Endodermal cell (in vitro differentiated cells): Measurements from ENCODE around the gene PDE7B. TPM values are rescaled to one million over a fixed set of nuclear protein-coding genes. Genes with fewer than 3 reads are reported as not detected.

ENCODE experiments used
- DNase-seq: peaks from one replicate; pipeline ENCODE4 v3.0.0-alpha.2; 2017
- H3K27ac ChIP-seq: 2 replicates; pipeline ENCODE4 v1.5.1; 2013; ENCODE audit warnings: mild to moderate bottlenecking, low read depth, low read length, moderate library complexity
- H3K27me3 ChIP-seq: 2 replicates; pipeline ENCODE4 v1.6.1; 2013; ENCODE audit warnings: mild to moderate bottlenecking, low read length, moderate library complexity; ENCODE audit not compliant: insufficient read depth, control insufficient read depth, poor library complexity, severe bottlenecking
- H3K36me3 ChIP-seq: 2 replicates; pipeline ENCODE4 v1.7.0; 2013; ENCODE audit warnings: mild to moderate bottlenecking, low read length, moderate library complexity; ENCODE audit not compliant: control insufficient read depth, insufficient read depth
- H3K4me1 ChIP-seq: one replicate; pipeline ENCODE4 v1.7.0; 2013; ENCODE audit warnings: low read length; ENCODE audit not compliant: control insufficient read depth, insufficient read depth
- H3K4me3 ChIP-seq: 2 replicates; pipeline ENCODE4 v1.5.1; 2013; ENCODE audit warnings: mild to moderate bottlenecking, low read length, moderate library complexity
- H3K9ac ChIP-seq: 2 replicates; pipeline ENCODE4 v1.6.1; 2013; ENCODE audit warnings: mild to moderate bottlenecking, low read length, moderate library complexity; ENCODE audit not compliant: poor library complexity, severe bottlenecking; ENCODE audit errors: extremely low read depth
- H3K9me3 ChIP-seq: 2 replicates; pipeline ENCODE4 v1.6.1; 2013; ENCODE audit warnings: mild to moderate bottlenecking, low read length, moderate library complexity; ENCODE audit not compliant: control insufficient read depth
- H3K27ac Mint-ChIP-seq: 2 replicates; pipeline ENCODE4 v1.8.0; 2020; ENCODE audit warnings: mixed read lengths
- H3K27me3 Mint-ChIP-seq: 2 replicates; pipeline ENCODE4 v1.8.0; 2021; ENCODE audit warnings: mild to moderate bottlenecking, mixed read lengths; ENCODE audit not compliant: insufficient read depth
- H3K36me3 Mint-ChIP-seq: 2 replicates; pipeline ENCODE4 v1.8.0; 2020; ENCODE audit warnings: low read depth, mixed read lengths
- H3K4me1 Mint-ChIP-seq: 2 replicates; pipeline ENCODE4 v1.8.0; 2020; ENCODE audit warnings: mixed read lengths
- H3K4me3 Mint-ChIP-seq: 2 replicates; pipeline ENCODE4 v1.8.0; 2020; ENCODE audit warnings: mild to moderate bottlenecking, moderate library complexity, mixed read lengths
- H3K9me3 Mint-ChIP-seq: 2 replicates; pipeline ENCODE4 v1.8.0; 2020; ENCODE audit warnings: mild to moderate bottlenecking, mixed read lengths
- CTCF ChIP-seq: fragments of 200-600 bp; sonication (generic); conservative IDR thresholded peaks from 2 replicates; pipeline ENCODE4 v1.5.0; 2021; ENCODE audit warnings: antibody characterized with exemption, mild to moderate bottlenecking
- WGBS, 2 experiments: methylation state at CpG; one replicate each; pipeline versions ENCODE4 v1.1.5 to v1.1.7; 2013; ENCODE audit warnings: missing lambda C conversion rate in 2 of 2, mixed read lengths in 1 of 2; ENCODE audit not compliant: insufficient coverage in 1 of 2, insufficient read length in 1 of 2; 5-methylcytosine and 5-hydroxymethylcytosine counted together
- total RNA-seq, 2 donors: library from RNA; stranded (reverse); fragmentation: NEBNext Ultra II Directional in 1 of 2; extraction: Animal tissue kit (Norgen Biotek cat#: 25700) in 1 of 2; gene quantifications; 2 replicates in 1 of 2; 3 replicates in 1 of 2; pipeline ENCODE4 v1.2.1, GENCODE V29; 2021

PDE7B gene
- total RNA-seq, 2 donors from 2014 or later: 0.26 TPM; not detected in 1

- H3K9me3 ChIP-seq: no peaks in the 10 kb centered on the region
- Mint-ChIP-seq H3K36me3 (no peaks in the 10 kb centered on the region), H3K27ac (no peak overlapping the region), H3K4me3 (no peak overlapping the region), H3K9me3 (peaks cover 18% of the 10 kb centered on the region), H3K4me1 (peaks cover 6% of the 10 kb centered on the region), H3K27me3 (no peaks in the 10 kb centered on the region)
- WGBS, 2 experiments: 90 to 95% methylated on average over 2 of the region's 2 CpGs
- H3K27ac ChIP-seq: no peak overlapping the region
- no peak overlapping the region for H3K9ac ChIP-seq
- H3K36me3 ChIP-seq: no peaks in the 10 kb centered on the region
- no peak for DNase-seq
- no peaks in the 10 kb centered on the region for H3K4me1 ChIP-seq
- no peaks in the 10 kb centered on the region for H3K27me3 ChIP-seq
- TF ChIP-seq CTCF: no peak
- H3K4me3 ChIP-seq: no peak overlapping the region
Observed at GRCh38 chr6:136011475-136011874, 160.0 kb downstream of the PDE7B start.

GRCh38 chr6:136012198-136012887 lies 160.8 kb downstream of the PDE7B start:
- Histone ChIP-seq H3K36me3 (no peaks in the 10 kb centered on the region), H3K4me3 (no peak overlapping the region), H3K9me3 (no peaks in the 10 kb centered on the region), H3K4me1 (no peaks in the 10 kb centered on the region), H3K27me3 (no peaks in the 10 kb centered on the region), H3K9ac (no peak overlapping the region), H3K27ac (no peak overlapping the region)
- no peak for TF ChIP-seq CTCF
- no peak overlapping the region for H3K4me3 Mint-ChIP-seq
- peaks cover 6% of the 10 kb centered on the region for H3K4me1 Mint-ChIP-seq
- no CpG with 5 or more reads among the region's 1 CpG for WGBS, 2 experiments
- no peak overlapping the region for H3K27ac Mint-ChIP-seq
- DNase-seq: no peak
- H3K27me3 Mint-ChIP-seq: no peaks in the 10 kb centered on the region
- no peaks in the 10 kb centered on the region for H3K36me3 Mint-ChIP-seq
- H3K9me3 Mint-ChIP-seq: peaks cover 9% of the 10 kb centered on the region

- Histone ChIP-seq H3K9ac (no peak overlapping the region), H3K9me3 (no peaks in the 10 kb centered on the region), H3K4me3 (no peak overlapping the region), H3K36me3 (no peaks in the 10 kb centered on the region), H3K27me3 (no peaks in the 10 kb centered on the region), H3K27ac (no peak overlapping the region), H3K4me1 (no peaks in the 10 kb centered on the region)
- H3K36me3 Mint-ChIP-seq: no peaks in the 10 kb centered on the region
- H3K27me3 Mint-ChIP-seq: no peaks in the 10 kb centered on the region
- H3K4me1 Mint-ChIP-seq: peaks cover 6% of the 10 kb centered on the region
- H3K9me3 Mint-ChIP-seq: peaks cover 6% of the 10 kb centered on the region
- DNase-seq: no peak
- 80 to 100% methylated on average over 1 of the region's 1 CpG for WGBS, 2 experiments
- TF ChIP-seq CTCF: no peak
- H3K27ac Mint-ChIP-seq: no peak overlapping the region
- no peak overlapping the region for H3K4me3 Mint-ChIP-seq
Observed at GRCh38 chr6:136012943-136013342, 161.4 kb downstream of the PDE7B start.
